GM18868 (cell line): ENCODE measurements around the gene OR5M8.

ENCODE experiments used
- ATAC-seq: cut with Tn5 transposase; IDR thresholded peaks from one replicate; pipeline ENCODE4 v1.9.1; 2021; ENCODE audit warnings: mild to moderate bottlenecking, moderate library complexity; ENCODE audit not compliant: unreplicated experiment

The OR5M8 gene

GRCh38 chr11:56491270-56491669 lies at the start of gene OR5M8:
OR5M8 (minus strand) TSS chr11:56491370; CDS start chr11:56491370, 0 bp downstream.
- no peak for ATAC-seq

DNA sequence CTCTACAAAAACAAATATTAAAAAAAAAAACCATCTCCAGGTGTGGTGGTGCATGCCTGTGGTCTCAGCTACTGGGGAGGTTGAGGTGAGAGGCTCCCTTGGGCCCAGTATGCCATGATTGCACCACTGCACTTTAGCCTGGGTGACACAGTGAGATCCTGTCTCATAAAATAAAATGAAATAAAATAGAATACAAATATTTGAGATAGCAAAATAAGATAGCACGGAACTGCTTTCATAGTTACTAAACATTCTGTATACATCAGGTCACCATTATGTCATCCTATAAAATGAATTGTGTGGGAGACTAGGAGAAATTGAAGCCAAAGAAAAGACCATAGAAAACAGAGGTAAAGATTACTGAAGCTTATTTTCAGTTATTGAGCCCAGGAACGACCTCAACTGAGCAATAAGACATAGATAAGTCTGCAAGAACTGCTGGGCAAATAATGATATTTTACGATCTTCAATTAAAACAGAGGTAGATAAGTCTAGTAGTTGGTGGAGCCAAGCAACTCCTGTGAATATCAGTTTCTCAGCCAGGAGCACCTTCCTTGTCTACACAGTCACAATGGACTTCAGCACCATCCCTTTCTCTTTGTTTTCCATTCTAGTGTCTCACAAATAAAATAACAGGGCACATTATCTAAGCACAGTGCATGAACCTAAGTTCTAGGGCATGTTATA lies 42.0 kb upstream of the OR5M8 start:
- no peak for ATAC-seq

DNA sequence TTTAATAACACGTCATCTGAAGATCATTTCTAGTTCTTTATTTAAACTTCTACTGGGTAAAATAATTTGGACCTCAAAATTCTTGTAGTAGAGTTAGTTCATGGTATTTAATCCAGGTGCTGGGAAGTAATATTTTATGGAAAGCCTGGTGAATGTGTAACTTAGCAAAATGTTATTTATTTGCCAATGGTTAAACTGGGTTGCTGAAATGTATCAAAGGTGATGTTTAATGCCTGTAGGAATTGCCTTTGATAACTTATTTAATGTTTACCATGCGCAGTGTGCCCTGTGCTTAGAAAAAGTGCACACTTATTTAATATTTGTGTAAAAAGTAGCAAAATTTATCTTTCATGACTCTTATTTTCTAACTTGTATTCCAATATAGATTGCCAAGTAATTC lies 40.7 kb upstream of the OR5M8 start:
- no peak for ATAC-seq

- ATAC-seq, result no peak
These were observed 30.8 kb upstream of the OR5M8 start for GRCh38 chr11:56522008-56522407.

- ATAC-seq, result no peak
These were observed 22.1 kb upstream of the OR5M8 start for GRCh38 chr11:56513280-56513679.

DNA sequence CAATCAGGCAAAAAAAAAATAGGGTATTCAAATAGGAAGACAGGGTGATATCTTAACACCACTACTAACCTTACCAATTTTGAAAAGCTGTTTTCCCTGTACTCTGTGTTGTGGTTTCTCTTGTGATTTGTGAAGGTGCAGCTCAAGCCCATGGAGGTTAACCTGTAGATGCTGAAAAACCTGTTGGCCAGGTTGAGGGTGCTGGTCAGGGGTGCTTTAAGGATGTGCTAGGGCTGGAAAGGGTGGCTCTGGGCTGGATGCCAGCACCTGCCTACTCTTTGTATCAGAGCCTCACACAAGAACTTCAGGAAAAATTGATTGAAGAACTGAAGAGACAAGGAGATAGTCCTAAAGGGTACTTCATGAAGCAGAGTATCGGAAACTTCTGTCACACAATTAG lies 18.3 kb upstream of the OR5M8 start:
- ATAC-seq, result no peak

- no peak for ATAC-seq
These were observed 5.8 kb upstream of the OR5M8 start for GRCh38 chr11:56497010-56497409.

- ATAC-seq, result no peak
These were observed 3.9 kb upstream of the OR5M8 start for GRCh38 chr11:56495117-56495516.

GRCh38 chr11:56486801-56487200 lies 4.4 kb downstream of the OR5M8 start:
- ATAC-seq, result no peak

- ATAC-seq, result no peak
These were observed 16.4 kb downstream of the OR5M8 start for GRCh38 chr11:56474729-56475235.

DNA sequence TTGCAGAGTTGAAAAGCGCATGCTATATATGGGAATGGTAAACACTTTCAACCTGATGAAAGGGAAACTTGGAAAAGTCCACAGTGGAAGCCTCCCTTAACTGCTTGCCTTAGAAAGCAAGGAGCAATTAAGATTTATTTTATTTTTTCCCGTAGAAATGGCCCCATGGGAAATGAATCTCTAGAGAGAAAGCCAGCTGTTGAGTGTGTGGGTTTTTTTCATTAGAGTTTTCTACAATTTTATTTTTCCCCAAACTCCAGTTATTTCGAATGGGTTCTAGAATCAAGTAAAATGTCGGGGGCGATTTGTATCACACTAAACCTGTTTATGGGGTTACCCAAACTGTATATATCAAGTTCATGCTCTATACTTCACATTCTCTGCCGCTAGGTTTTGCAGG lies 17.9 kb downstream of the OR5M8 start, which contains the start of gene OR5M3:
Gene OR5M3 (minus strand): TSS at position 101 of the 400 bp plus-strand sequence. CDS start 2,855 bp downstream, outside the sequence.
- ATAC-seq, result no peak

- ATAC-seq, result no peak
These were observed 34.1 kb downstream of the OR5M8 start for GRCh38 chr11:56457076-56457475.

- ATAC-seq, result no peak
These were observed 37.6 kb downstream of the OR5M8 start for GRCh38 chr11:56453521-56453920.
